DOHH2 (cell line): Measurements from ENCODE around the gene NOSTRIN.

Source experiments
- H3F3A ChIP-seq: fragments of 200-600 bp; sonication (generic), shearing (Covaris generic); 2 replicates; pipeline ENCODE4 v1.6.0; 2016; ENCODE audit warnings: antibody characterized with exemption, mild to moderate bottlenecking; ENCODE audit not compliant: control insufficient read depth, insufficient read depth
- H3K27ac ChIP-seq: fragments of 200-600 bp; sonication (generic); 2 replicates; pipeline ENCODE4 v1.5.1; 2014; ENCODE audit warnings: low read depth, mild to moderate bottlenecking, low read length, moderate library complexity
- H3K27me3 ChIP-seq: fragments of 200-600 bp; sonication (generic); 2 replicates; pipeline ENCODE4 v1.6.1; 2014; ENCODE audit warnings: mild to moderate bottlenecking, low read length, mixed read lengths; ENCODE audit not compliant: control insufficient read depth
- H3K36me3 ChIP-seq: fragments of 200-600 bp; sonication (generic); 2 replicates; pipeline ENCODE4 v1.6.1; 2014; ENCODE audit warnings: mild to moderate bottlenecking, low read length, moderate library complexity, mixed read lengths; ENCODE audit not compliant: control insufficient read depth
- H3K4me1 ChIP-seq: fragments of 200-600 bp; sonication (generic); 2 replicates; pipeline ENCODE4 v1.6.1; 2014; ENCODE audit warnings: mild to moderate bottlenecking, low read length, mixed read lengths; ENCODE audit not compliant: control insufficient read depth
- H3K4me2 ChIP-seq: fragments of 200-600 bp; sonication (generic); 2 replicates; pipeline ENCODE4 v1.6.0; 2014; ENCODE audit warnings: mild to moderate bottlenecking, low read length, moderate library complexity
- H3K4me3 ChIP-seq: fragments of 200-600 bp; sonication (generic); 2 replicates; pipeline ENCODE4 v1.5.1; 2014; ENCODE audit warnings: mild to moderate bottlenecking, low read length, mixed read lengths
- H3K79me2 ChIP-seq: fragments of 200-600 bp; sonication (generic); 2 replicates; pipeline ENCODE4 v1.6.1; 2014; ENCODE audit warnings: mild to moderate bottlenecking, low read length, mixed read lengths; ENCODE audit not compliant: control insufficient read depth
- H3K9me2 ChIP-seq: fragments of 200-600 bp; sonication (generic); replicated peaks from 2 replicates; pipeline ENCODE4 v1.6.1; 2014; ENCODE audit warnings: mild to moderate bottlenecking, low read length, mixed read lengths; ENCODE audit not compliant: control insufficient read depth
- H3K9me3 ChIP-seq: fragments of 200-600 bp; sonication (generic); 2 replicates; pipeline ENCODE4 v1.6.1; 2014; ENCODE audit warnings: antibody characterized with exemption, low read length, mixed read lengths; ENCODE audit not compliant: control insufficient read depth, insufficient read depth
- H4K20me1 ChIP-seq: fragments of 200-600 bp; sonication (generic); 2 replicates; pipeline ENCODE4 v1.6.0; 2014; ENCODE audit warnings: low read depth, mild to moderate bottlenecking, antibody characterized with exemption, low read length, moderate library complexity; ENCODE audit not compliant: control insufficient read depth, insufficient read depth
- CTCF ChIP-seq: fragments of 200-600 bp; sonication (generic); IDR thresholded peaks from one replicate; pipeline ENCODE4 v1.5.1; 2014; ENCODE audit warnings: antibody characterized with exemption, mild to moderate bottlenecking, low read depth, low read length; ENCODE audit not compliant: poor library complexity, severe bottlenecking
- EZH2phosphoT487 ChIP-seq: fragments of 200-600 bp; sonication (generic); IDR thresholded peaks from 2 replicates; pipeline ENCODE4 v1.6.1; 2017; ENCODE audit warnings: borderline replicate concordance, mild to moderate bottlenecking, antibody characterized with exemption, low read length, moderate library complexity, mixed read lengths

The NOSTRIN gene

GRCh38 chr2:168894101-168894500 is 91.7 kb downstream of the NOSTRIN start:
- Histone ChIP-seq H3K36me3 (peaks cover 10% of the 10 kb centered on the region), H3K9me2 (no peaks in the 10 kb centered on the region), H3K27ac (no peak overlapping the region), H3K4me1 (peaks cover 10% of the 10 kb centered on the region), H3K4me3 (no peak overlapping the region), H4K20me1 (no peaks in the 10 kb centered on the region), H3K79me2 (peaks cover 12% of the 10 kb centered on the region), H3K9me3 (no peaks in the 10 kb centered on the region), H3K4me2 (no peak overlapping the region), H3F3A (no peaks in the 10 kb centered on the region), H3K27me3 (no peaks in the 10 kb centered on the region)
- TF ChIP-seq CTCF (no peak), EZH2phosphoT487 (no peak)

- H3K4me3 ChIP-seq: no peak overlapping the region
- H4K20me1 ChIP-seq: no peaks in the 10 kb centered on the region
- no peaks in the 10 kb centered on the region for H3K9me2 ChIP-seq
- no peak overlapping the region for H3K27ac ChIP-seq
- no peaks in the 10 kb centered on the region for H3K9me3 ChIP-seq
- peaks cover 5% of the 10 kb centered on the region for H3K36me3 ChIP-seq
- no peak for TF ChIP-seq EZH2phosphoT487
- TF ChIP-seq CTCF: no peak
- no peaks in the 10 kb centered on the region for H3K27me3 ChIP-seq
- H3K4me1 ChIP-seq: peaks cover 6% of the 10 kb centered on the region
- H3K79me2 ChIP-seq: peaks cover 6% of the 10 kb centered on the region
- no peaks in the 10 kb centered on the region for H3F3A ChIP-seq
- no peak overlapping the region for H3K4me2 ChIP-seq
These were observed 92.3 kb downstream of the NOSTRIN start for GRCh38 chr2:168894720-168895119.

GRCh38 chr2:168895771-168896170 is 93.3 kb downstream of the NOSTRIN start:
- H3K79me2 ChIP-seq: no peaks in the 10 kb centered on the region
- no peaks in the 10 kb centered on the region for H3K9me3 ChIP-seq
- H3K27me3 ChIP-seq: no peaks in the 10 kb centered on the region
- H3K4me3 ChIP-seq: no peak overlapping the region
- H3K27ac ChIP-seq: no peak overlapping the region
- no peak overlapping the region for H3K4me2 ChIP-seq
- TF ChIP-seq CTCF: no peak
- TF ChIP-seq EZH2phosphoT487: no peak
- no peaks in the 10 kb centered on the region for H3F3A ChIP-seq
- H3K9me2 ChIP-seq: no peaks in the 10 kb centered on the region
- no peaks in the 10 kb centered on the region for H3K36me3 ChIP-seq
- H4K20me1 ChIP-seq: no peaks in the 10 kb centered on the region
- H3K4me1 ChIP-seq: peaks cover 2% of the 10 kb centered on the region

- H3K4me3 ChIP-seq: no peak overlapping the region
- no peaks in the 10 kb centered on the region for H3K27me3 ChIP-seq
- no peaks in the 10 kb centered on the region for H3K36me3 ChIP-seq
- no peaks in the 10 kb centered on the region for H3K9me3 ChIP-seq
- no peak overlapping the region for H3K27ac ChIP-seq
- TF ChIP-seq CTCF (no peak), EZH2phosphoT487 (no peak)
- no peaks in the 10 kb centered on the region for H3K9me2 ChIP-seq
- H3F3A ChIP-seq: no peaks in the 10 kb centered on the region
- no peaks in the 10 kb centered on the region for H3K79me2 ChIP-seq
- no peaks in the 10 kb centered on the region for H4K20me1 ChIP-seq
- H3K4me2 ChIP-seq: no peak overlapping the region
- H3K4me1 ChIP-seq: no peaks in the 10 kb centered on the region
These were observed 94.3 kb downstream of the NOSTRIN start for GRCh38 chr2:168896783-168897182.
